ENCODE results near the gene NTNG1. TPM values are rescaled to one million over a fixed set of nuclear protein-coding genes. Genes with fewer than 3 reads are reported as not detected.

The NTNG1 gene
- total and polyA plus RNA-seq, 2 of the 4 experiments (the other 2 are of a cell fraction): 1.2 to 2.3 TPM

DNA sequence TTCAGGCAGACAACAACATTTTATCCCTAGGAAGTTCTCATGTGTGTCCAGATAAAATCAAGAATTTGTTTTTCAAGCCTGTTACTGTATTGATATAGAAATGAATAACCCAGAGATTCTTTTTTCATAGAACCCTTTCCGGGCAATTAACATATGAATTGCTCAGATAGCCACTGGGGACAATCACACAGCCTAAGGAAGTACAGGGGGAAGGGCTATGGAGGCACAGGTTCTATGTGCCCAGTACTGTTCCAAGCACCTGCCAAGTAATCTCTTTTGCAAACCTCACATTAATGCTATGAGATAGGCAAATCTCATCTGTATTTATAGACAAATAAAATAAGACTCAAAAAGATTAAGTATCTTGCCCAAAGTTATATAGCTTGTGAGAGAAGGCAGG, 84.9 kb downstream of the NTNG1 start:
- no peaks in the 10 kb centered on the region for H3K4me1 ChIP-seq (ENCODE audit: control insufficient read depth, insufficient read depth, low read length)
- CTCF ChIA-PET: interaction anchor here (0.7 kb wide), 1 partner anchor 613 kb away, joined by 4 read pairs; no protein-coding TSS in a partner anchor
- intact Hi-C loops (cut with micrococcal nuclease) (no loop called here), dilution Hi-C loops (cut with HindIII; ENCODE audit: low sequenced_read_pairs, unreplicated experiment) (no loop called here), in situ Hi-C loops (cut with MboI; ENCODE audit: low sequenced_read_pairs) (no loop called here)
- H3K56ac ChIP-seq (ENCODE audit: extremely low read depth, insufficient read depth, low read length): no peak overlapping the region
- no peaks in the 10 kb centered on the region for H4K20me1 ChIP-seq (ENCODE audit: insufficient read depth, low read length)
- POLR2A ChIA-PET (ENCODE audit: unreplicated experiment): no interaction called here
- H3K27me3 ChIP-seq (ENCODE audit: control insufficient read depth, insufficient read depth, low read length): no peaks in the 10 kb centered on the region
- H4K91ac ChIP-seq (ENCODE audit: insufficient read depth, low read depth, low read length): no peak overlapping the region
- no peak overlapping the region for H2BK5ac ChIP-seq (ENCODE audit: low read depth, low read length, poor library complexity, severe bottlenecking)
- no CpG with 5 or more reads among the region's 1 CpG for WGBS, 2 experiments (ENCODE audit: extremely low coverage in 2 of 2, insufficient read length in 1 of 2)
- H3K14ac ChIP-seq (replicated peaks; ENCODE audit: low read depth, low read length): no peak overlapping the region
- H2AFZ ChIP-seq (replicated peaks; ENCODE audit: low read length, poor library complexity): no peak overlapping the region
- no peak overlapping the region for H3K4me2 ChIP-seq (ENCODE audit: low read depth, low read length)
- DNase-seq (no peak), ATAC-seq (ENCODE audit: low read depth) (no peak)
- H4K8ac ChIP-seq (ENCODE audit: low read depth in 2 of 2, low read length in 2 of 2): no peak overlapping the region
- no peak overlapping the region for H3K23ac ChIP-seq (ENCODE audit: low read depth, low read length)
- no peak overlapping the region for H3K18ac ChIP-seq (ENCODE audit: low read depth, low read length)
- no peak overlapping the region for H3K4ac ChIP-seq (ENCODE audit: low read depth, low read length)
- H3K27ac ChIP-seq (ENCODE audit: insufficient read depth, low read length): no peak overlapping the region
- no peak overlapping the region for H3K9ac ChIP-seq (ENCODE audit: low read depth, low read length)
- H3K79me1 ChIP-seq (ENCODE audit: low read depth in 1 of 2, low read length in 2 of 2): no peaks in the 10 kb centered on the region
- H3K36me3 ChIP-seq (ENCODE audit: control insufficient read depth, insufficient read depth, low read length): no peaks in the 10 kb centered on the region
- no peak overlapping the region for H4K5ac ChIP-seq (ENCODE audit: low read depth, low read length)
- H2BK120ac ChIP-seq (ENCODE audit: low read depth, low read length): no peak overlapping the region
- H2BK20ac ChIP-seq (ENCODE audit: low read depth, low read length): no peak overlapping the region
- BruUV-seq (replicated peaks): no TSS peak
- H3K9me1 ChIP-seq (ENCODE audit: insufficient read depth, low read length): no peaks in the 10 kb centered on the region
- TF ChIP-seq MAFK (IDR thresholded peaks at IDR 0.05; ENCODE audit: low read depth, low read length) (no peak), FOS (IDR thresholded peaks at IDR 0.05; ENCODE audit: low read depth, low read length) (no peak), POLR2A (IDR thresholded peaks at IDR 0.05; ENCODE audit: low read depth, low read length) (no peak), NFE2L2 (IDR thresholded peaks at IDR 0.05; ENCODE audit: low read depth, low read length) (no peak), CEBPB (IDR thresholded peaks at IDR 0.05; ENCODE audit: low read depth, low read length) (no peak), RFX5 (IDR thresholded peaks at IDR 0.05; ENCODE audit: low read depth, low read length) (no peak), RAD21 (IDR thresholded peaks at IDR 0.05; ENCODE audit: low read length) (no peak), SMC3 (IDR thresholded peaks at IDR 0.05; ENCODE audit: low read depth, low read length) (no peak), RCOR1 (IDR thresholded peaks at IDR 0.05; ENCODE audit: insufficient replicate concordance, low read length) (no peak), BHLHE40 (IDR thresholded peaks at IDR 0.05; ENCODE audit: low read depth, low read length) (no peak)
- H3K4me3 ChIP-seq (ENCODE audit: insufficient read depth, low read depth, low read length): no peak overlapping the region
- no peak overlapping the region for H2AK9ac ChIP-seq (replicated peaks; ENCODE audit: low read depth, low read length, poor library complexity)
- H2AK5ac ChIP-seq (ENCODE audit: low read depth, low read length): no peak overlapping the region
- H2BK15ac ChIP-seq (ENCODE audit: low read depth, low read length): no peak overlapping the region
- H3K9me3 ChIP-seq (ENCODE audit: control insufficient read depth, insufficient read depth, low read length): no peaks in the 10 kb centered on the region; the same call in 1 of the 2 replicates

Data from IMR-90 (cell line).